ENCODE measurements around the gene RHOB. TPM values are rescaled to one million over a fixed set of nuclear protein-coding genes. Genes with fewer than 3 reads are reported as not detected.
"Not testable (repeated sequence)": the region's sequence is repeated elsewhere in the genome, so short reads cannot be mapped to it uniquely, and the experiment has no call there.

Gene RHOB
- total RNA-seq, 1 donor from 2014 or later, result 926 TPM

- no peak for DNase-seq (ENCODE audit: low read depth, low spot score)
These were observed 24.2 kb upstream of the RHOB start for GRCh38 chr2:20422402-20423271.

GRCh38 chr2:20423359-20423758, 23.5 kb upstream of the RHOB start:
- no peak for DNase-seq (ENCODE audit: low read depth, low spot score)

DNA sequence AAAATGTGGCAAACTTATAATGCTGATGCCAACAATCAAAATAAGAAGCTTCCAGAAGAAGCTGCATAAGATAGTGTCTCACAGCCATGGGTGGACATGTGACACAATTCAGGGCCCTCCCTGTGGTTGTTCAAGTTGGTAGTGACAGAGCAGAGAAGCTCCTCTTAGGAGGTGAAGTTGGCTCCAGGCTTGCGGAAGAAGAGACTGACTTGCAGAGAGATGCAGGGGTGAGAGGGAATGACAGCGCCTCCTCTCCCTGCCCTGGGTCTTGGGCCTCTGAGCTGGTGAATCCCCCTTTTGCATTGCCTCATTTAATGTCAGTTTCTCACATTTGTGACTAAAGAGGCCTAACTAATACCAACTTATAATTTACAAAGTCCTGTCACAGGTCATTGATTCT, 23.0 kb upstream of the RHOB start:
- DNase-seq (ENCODE audit: low read depth, low spot score), result no peak

- no peak for DNase-seq (ENCODE audit: low read depth, low spot score)
These were observed 22.3 kb upstream of the RHOB start for GRCh38 chr2:20424300-20425290.

GRCh38 chr2:20425371-20425881, 21.4 kb upstream of the RHOB start:
- no peak for DNase-seq (ENCODE audit: low read depth, low spot score)

DNA sequence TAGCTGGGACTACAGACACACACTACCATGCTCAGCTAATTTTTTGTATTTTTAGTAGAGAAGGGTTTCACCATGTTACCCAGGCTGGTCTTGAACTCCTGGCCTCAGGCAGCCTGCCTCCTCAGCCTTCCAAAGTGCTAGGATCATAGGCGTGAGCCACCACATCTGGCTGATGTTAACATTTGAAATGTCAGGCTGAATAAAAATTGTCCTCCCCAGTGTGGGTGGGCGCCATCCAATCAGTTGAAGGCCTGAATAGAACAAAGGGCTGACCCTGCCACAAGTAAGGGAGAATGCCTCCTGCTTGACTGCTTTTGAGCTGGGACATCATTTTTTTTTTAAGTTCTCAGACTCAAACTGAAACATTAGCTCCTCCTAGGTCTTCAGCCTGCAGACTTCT, 21.0 kb upstream of the RHOB start:
- DNase-seq (ENCODE audit: low read depth, low spot score), result no peak

DNA sequence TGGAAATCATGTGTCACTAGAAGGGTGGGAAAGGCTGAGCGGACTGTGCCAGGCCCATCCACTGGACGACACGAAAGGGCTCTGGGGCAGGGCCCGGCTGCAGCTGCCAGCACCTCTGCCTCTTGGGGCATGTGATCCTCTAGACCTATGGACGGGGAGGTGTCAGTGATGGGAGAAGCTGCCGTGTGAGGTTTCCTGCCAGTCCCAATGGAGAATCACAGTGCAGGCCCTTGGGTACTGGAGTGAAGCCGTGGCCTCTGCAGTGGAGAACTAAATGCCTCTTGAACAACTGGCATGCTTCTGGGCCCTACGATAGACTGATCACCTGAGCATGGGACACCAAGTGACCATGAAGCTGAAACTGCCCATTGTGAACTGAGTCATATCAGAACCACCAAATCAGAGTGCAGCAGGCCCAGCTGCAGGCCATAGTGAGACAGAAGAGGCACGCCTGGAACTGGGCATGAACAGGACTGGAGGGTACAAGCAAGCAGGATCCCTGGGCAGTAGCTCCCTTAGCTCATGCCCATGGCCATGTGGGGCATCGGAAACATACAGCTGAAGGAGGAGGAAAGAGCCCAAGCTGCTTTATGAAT, 18.8 kb upstream of the RHOB start:
- DNase-seq (ENCODE audit: low read depth, low spot score), result no peak

DNA sequence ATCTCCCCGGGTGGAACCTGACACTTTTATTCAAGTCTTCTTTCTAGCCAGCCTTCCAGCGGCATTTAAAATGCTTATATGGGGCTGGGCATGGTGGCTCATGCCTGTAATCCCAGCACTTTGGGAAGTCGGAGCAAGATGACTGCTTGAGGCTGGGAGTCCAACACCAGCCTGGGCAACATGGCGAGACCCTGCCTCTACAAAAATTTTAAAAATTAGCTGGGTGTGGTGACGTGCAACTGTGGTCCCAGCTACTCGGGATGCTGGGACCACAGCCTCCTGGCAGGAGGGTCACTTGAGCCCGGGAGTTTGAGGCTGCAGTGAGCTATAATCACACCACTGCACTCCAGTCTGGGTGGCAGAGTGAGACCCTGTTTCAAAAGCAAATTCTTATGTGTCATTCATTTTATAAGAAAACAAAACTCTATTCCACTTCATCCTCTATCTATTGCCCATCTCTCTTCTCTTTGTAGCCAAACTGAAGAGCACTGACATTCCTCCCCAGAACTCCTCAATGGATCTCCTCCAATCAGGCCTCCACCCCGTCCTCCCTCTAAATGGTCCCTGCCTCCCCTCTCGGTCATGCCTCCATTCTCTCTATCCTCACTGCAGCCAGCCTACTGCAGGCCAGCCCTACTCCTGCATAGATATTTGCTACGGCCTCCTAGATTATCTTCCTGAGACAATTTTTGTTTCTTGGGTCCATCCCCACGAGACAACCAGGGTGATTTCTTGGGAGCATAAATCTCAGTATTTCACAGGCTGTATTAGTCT, 18.0 kb upstream of the RHOB start:
- DNase-seq (ENCODE audit: low read depth, low spot score), result no peak

GRCh38 chr2:20429528-20429927, 17.3 kb upstream of the RHOB start:
- no peak for DNase-seq (ENCODE audit: low read depth, low spot score)

GRCh38 chr2:20430035-20430434, 16.8 kb upstream of the RHOB start:
- DNase-seq (ENCODE audit: low read depth, low spot score), result no peak

GRCh38 chr2:20430461-20431300, 16.2 kb upstream of the RHOB start:
- no peak for DNase-seq (ENCODE audit: low read depth, low spot score)

GRCh38 chr2:20431301-20431698, 15.6 kb upstream of the RHOB start:
- DNase-seq (ENCODE audit: low read depth, low spot score), result no peak

- DNase-seq (ENCODE audit: low read depth, low spot score), result no peak
These were observed 15.1 kb upstream of the RHOB start for GRCh38 chr2:20431772-20432171.

GRCh38 chr2:20432714-20433113, 14.2 kb upstream of the RHOB start:
- no peak for DNase-seq (ENCODE audit: low read depth, low spot score)

- no peak for DNase-seq (ENCODE audit: low read depth, low spot score)
These were observed 13.6 kb upstream of the RHOB start for GRCh38 chr2:20433249-20433648.

DNA sequence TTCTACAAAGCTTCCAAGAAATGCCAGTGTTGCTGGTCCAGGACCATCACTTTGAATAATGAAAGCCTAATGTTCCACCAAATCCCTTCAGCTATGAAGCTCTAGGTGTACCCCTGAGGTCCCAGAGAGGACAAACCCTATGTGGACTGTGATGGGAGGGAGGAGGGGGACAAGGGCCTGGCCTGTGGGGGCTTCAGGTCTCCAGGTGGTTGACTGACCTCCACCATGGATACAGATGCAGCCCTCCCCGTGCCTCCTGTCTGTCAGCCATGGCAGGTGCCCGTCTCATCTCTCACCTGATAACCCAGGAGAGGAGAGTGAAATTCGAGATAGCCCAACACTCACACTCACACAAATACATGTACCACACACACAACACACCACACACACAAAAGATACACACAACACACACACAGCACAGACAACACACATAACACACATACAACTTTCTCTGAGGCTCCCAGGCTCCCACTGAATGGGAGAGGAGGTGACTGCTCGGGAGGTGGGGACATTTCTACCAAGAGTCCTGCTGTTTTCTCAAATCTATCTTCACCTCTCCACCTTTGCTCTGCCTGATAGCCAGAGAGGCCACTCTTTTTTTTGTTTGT, 12.8 kb upstream of the RHOB start:
- DNase-seq (ENCODE audit: low read depth, low spot score), result no peak

- DNase-seq (ENCODE audit: low read depth, low spot score), result no peak
These were observed 12.1 kb upstream of the RHOB start for GRCh38 chr2:20434588-20435294.

GRCh38 chr2:20435456-20435855, 11.4 kb upstream of the RHOB start:
- not testable (repeated sequence) for DNase-seq (ENCODE audit: low read depth, low spot score)

Data from pulmonary artery endothelial cell (primary cell).